Liver (tissue), 9 donors: ENCODE results near the gene EVC. TPM values are rescaled to one million over a fixed set of nuclear protein-coding genes. Genes with fewer than 3 reads are reported as not detected.

Experiments
- DNase-seq: peaks from one replicate; pipeline ENCODE4 v3.0.0-alpha.2; 2017; ENCODE audit warnings: low spot score
- H3K27ac ChIP-seq, 2 donors: one replicate each; pipeline ENCODE4 v1.7.0; 2013; ENCODE audit warnings: inconsistent platforms in 2 of 2, low read length in 2 of 2, control low read depth in 1 of 2, low read depth in 1 of 2, mild to moderate bottlenecking in 1 of 2
- H3K27me3 ChIP-seq, 4 donors: one replicate each; pipeline versions ENCODE4 v1.6.1 to v1.7.0; 2013; ENCODE audit warnings: low read length in 3 of 4, inconsistent platforms in 1 of 4, mild to moderate bottlenecking in 1 of 4, moderate library complexity in 1 of 4; ENCODE audit not compliant: control insufficient read depth in 4 of 4, insufficient read depth in 4 of 4
- H3K36me3 ChIP-seq, 4 donors: one replicate each; pipeline versions ENCODE4 v1.6.1 to v1.7.0; 2013; ENCODE audit warnings: low read length in 3 of 4, mild to moderate bottlenecking in 3 of 4, low read depth in 1 of 4, moderate library complexity in 1 of 4; ENCODE audit not compliant: control insufficient read depth in 4 of 4, insufficient read depth in 3 of 4
- H3K4me1 ChIP-seq, 4 donors: one replicate each; pipeline versions ENCODE4 v1.6.1 to v1.7.0; 2013; ENCODE audit warnings: low read length in 3 of 4, mild to moderate bottlenecking in 3 of 4, moderate library complexity in 1 of 4; ENCODE audit not compliant: control insufficient read depth in 4 of 4, insufficient read depth in 4 of 4
- H3K4me3 ChIP-seq, 3 donors: one replicate each; pipeline versions ENCODE4 v1.6.1 to v1.7.0; 2013; ENCODE audit warnings: low read length in 3 of 3, control low read depth in 1 of 3, low read depth in 1 of 3, mild to moderate bottlenecking in 1 of 3
- H3K9ac ChIP-seq, 2 donors: one replicate each; pipeline ENCODE4 v1.7.0; 2013; ENCODE audit warnings: low read length in 2 of 2, mild to moderate bottlenecking in 2 of 2, moderate library complexity in 2 of 2, control low read depth in 1 of 2, low read depth in 1 of 2
- H3K9me3 ChIP-seq, 4 donors: one replicate each; pipeline versions ENCODE4 v1.6.1 to v1.7.0; 2013; ENCODE audit warnings: low read length in 3 of 4; ENCODE audit not compliant: control insufficient read depth in 4 of 4
- EGR1 ChIP-seq, 2 donors: IDR thresholded peaks; 2 replicates each; pipeline ENCODE4 v1.6.1; 2016 to 2018; ENCODE audit warnings: antibody characterized with exemption in 2 of 2, low read depth in 2 of 2
- FOXA1 ChIP-seq: IDR thresholded peaks from 2 replicates; pipeline ENCODE4 v1.6.1; 2016; ENCODE audit warnings: antibody characterized with exemption
- FOXA2 ChIP-seq: IDR thresholded peaks from 2 replicates; pipeline ENCODE4 v1.6.1; 2016; ENCODE audit warnings: antibody characterized with exemption
- GABPA ChIP-seq, 2 donors: IDR thresholded peaks in 1 of 2; conservative IDR thresholded peaks in 1 of 2; 2 replicates each; pipeline ENCODE4 v1.6.1; 2016; ENCODE audit warnings: antibody characterized with exemption in 2 of 2, mild to moderate bottlenecking in 1 of 2, moderate library complexity in 1 of 2
- HNF4A ChIP-seq, 2 donors: conservative IDR thresholded peaks; 2 replicates each; pipeline ENCODE4 v1.6.1; 2016; ENCODE audit warnings: antibody characterized with exemption in 2 of 2, mild to moderate bottlenecking in 2 of 2
- JUND ChIP-seq, 2 donors: IDR thresholded peaks; 2 replicates each; pipeline ENCODE4 v1.6.1; 2016; ENCODE audit warnings: antibody characterized with exemption in 2 of 2
- MAX ChIP-seq: IDR thresholded peaks from 2 replicates; pipeline ENCODE4 v1.6.1; 2016; ENCODE audit warnings: antibody characterized with exemption
- NR2F2 ChIP-seq: IDR thresholded peaks from 2 replicates; pipeline ENCODE4 v1.6.1; 2016; ENCODE audit warnings: antibody characterized with exemption
- RAD21 ChIP-seq, 2 donors: IDR thresholded peaks; 2 replicates each; pipeline ENCODE4 v1.6.1; 2016; ENCODE audit warnings: antibody characterized with exemption in 2 of 2, mild to moderate bottlenecking in 2 of 2
- REST ChIP-seq: IDR thresholded peaks from 2 replicates; pipeline ENCODE4 v1.6.1; 2016; ENCODE audit warnings: antibody characterized with exemption, mild to moderate bottlenecking
- RXRA ChIP-seq, 2 donors: IDR thresholded peaks; 2 replicates each; pipeline ENCODE4 v1.6.1; 2017 to 2018; ENCODE audit warnings: antibody characterized with exemption in 2 of 2, mild to moderate bottlenecking in 1 of 2
- SP1 ChIP-seq: IDR thresholded peaks from 2 replicates; pipeline ENCODE4 v1.6.1; 2018; ENCODE audit warnings: antibody characterized with exemption, mild to moderate bottlenecking
- TAF1 ChIP-seq: conservative IDR thresholded peaks from 2 replicates; pipeline ENCODE4 v1.6.1; 2016; ENCODE audit warnings: antibody characterized with exemption, mild to moderate bottlenecking
- YY1 ChIP-seq: IDR thresholded peaks from 2 replicates; pipeline ENCODE4 v1.6.1; 2016; ENCODE audit warnings: antibody characterized with exemption, mild to moderate bottlenecking
- ZBTB33 ChIP-seq: IDR thresholded peaks from 2 replicates; pipeline ENCODE4 v1.6.1; 2016; ENCODE audit warnings: antibody characterized with exemption
- WGBS: extraction: QIAGEN DNeasy Blood & Tissue Kit; methylation state at CpG from one replicate; pipeline ENCODE4 v1.1.7; 2013; 5-methylcytosine and 5-hydroxymethylcytosine counted together
- polyA plus RNA-seq, 2 donors: library from polyadenylated mRNA; stranded (reverse) in 1 of 2; unstranded in 1 of 2; fragments of 200-250 nt in 1 of 2; fragments of >200 nt in 1 of 2; fragmentation: Nextera tagmentation in 1 of 2; extraction: Ambion mirVana in 1 of 2; gene quantifications; one replicate each; pipeline versions ENCODE4 v1.2.1 to v1.2.3, GENCODE V29; 2013 to 2015
- total RNA-seq, 2 donors: library from RNA; depleted of rRNA; stranded (reverse); fragments of >200 nt; gene quantifications; one replicate each; pipeline ENCODE4 v1.2.3, GENCODE V29; 2014
- TF ChIP-seq, protein P1 (sequence below): fragments of 150-350 bp; IDR thresholded peaks from 2 replicates; pipeline ENCODE4 v1.5.1; 2017; ENCODE audit warnings: improper control_type of control experiment, low read depth, low read length; ENCODE audit not compliant: missing input control
- donor health status: healthy.
- donor health status: healthy.
- donor health status: healthy.
- donor health status: healthy.
- donor health status: healthy.

Gene EVC
- total and polyA plus RNA-seq, 4 donors = 0.76 to 10.9 (median 3.2) TPM

DNA sequence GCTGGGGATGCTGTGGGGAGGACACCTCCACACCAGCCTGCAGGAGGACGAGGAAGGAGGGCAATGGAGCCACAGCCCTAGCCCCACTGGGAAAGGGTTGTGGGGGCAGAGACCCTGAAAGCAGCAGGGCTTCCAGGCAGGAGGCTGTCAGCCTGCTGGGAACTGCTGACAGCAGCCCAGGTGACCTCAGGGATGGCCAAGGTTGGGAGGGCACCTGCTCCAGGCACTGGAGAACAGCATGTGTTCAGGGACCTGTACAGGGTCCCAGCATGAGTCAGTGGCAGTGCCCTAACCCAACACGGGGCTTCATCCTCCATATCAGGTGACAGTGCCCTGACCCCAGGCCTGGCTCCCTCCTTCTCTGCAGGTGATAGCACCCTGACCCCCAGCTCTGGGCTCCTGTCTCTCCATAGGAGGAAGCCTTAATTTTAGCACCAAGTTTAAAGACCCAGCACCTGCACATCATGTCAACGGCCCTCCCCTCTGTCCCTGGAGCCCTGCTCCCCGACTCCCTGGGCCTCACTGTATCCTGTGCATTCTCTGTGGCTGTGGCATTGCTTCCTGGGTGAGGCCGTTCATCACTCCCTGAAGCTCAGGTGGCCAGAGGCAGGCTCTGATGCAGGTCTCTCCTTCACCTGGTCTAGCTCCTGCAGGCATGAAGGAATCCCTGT, 115.6 kb downstream of the EVC start:
- no peaks in the 10 kb centered on the region for H3K36me3 ChIP-seq
- no peak overlapping the region for H3K9ac ChIP-seq
- no peaks in the 10 kb centered on the region for H3K4me1 ChIP-seq
- no peak for DNase-seq
- 65% methylated on average over 5 of the region's 5 CpGs for WGBS
- H3K27ac ChIP-seq = no peak overlapping the region
- TF ChIP-seq EGR1 (IDR thresholded peaks at IDR 0.05; ENCODE audit: low read depth in 2 of 2) (no peak), SP1 (no peak), TAF1 (no peak), GABPA (IDR thresholded peaks at IDR 0.05 in 1 of 2, conservative IDR thresholded peaks at IDR 0.05 in 1 of 2) (no peak), HNF4A (conservative IDR thresholded peaks at IDR 0.05) (no peak), MAX (no peak), REST (no peak), YY1 (no peak), JUND (IDR thresholded peaks at IDR 0.05) (no peak), RAD21 (IDR thresholded peaks at IDR 0.05) (no peak), NR2F2 (no peak), RXRA (IDR thresholded peaks at IDR 0.05) (no peak), ZBTB33 (no peak), FOXA2 (no peak), FOXA1 (no peak)
- TF ChIP-seq, protein P1, sequence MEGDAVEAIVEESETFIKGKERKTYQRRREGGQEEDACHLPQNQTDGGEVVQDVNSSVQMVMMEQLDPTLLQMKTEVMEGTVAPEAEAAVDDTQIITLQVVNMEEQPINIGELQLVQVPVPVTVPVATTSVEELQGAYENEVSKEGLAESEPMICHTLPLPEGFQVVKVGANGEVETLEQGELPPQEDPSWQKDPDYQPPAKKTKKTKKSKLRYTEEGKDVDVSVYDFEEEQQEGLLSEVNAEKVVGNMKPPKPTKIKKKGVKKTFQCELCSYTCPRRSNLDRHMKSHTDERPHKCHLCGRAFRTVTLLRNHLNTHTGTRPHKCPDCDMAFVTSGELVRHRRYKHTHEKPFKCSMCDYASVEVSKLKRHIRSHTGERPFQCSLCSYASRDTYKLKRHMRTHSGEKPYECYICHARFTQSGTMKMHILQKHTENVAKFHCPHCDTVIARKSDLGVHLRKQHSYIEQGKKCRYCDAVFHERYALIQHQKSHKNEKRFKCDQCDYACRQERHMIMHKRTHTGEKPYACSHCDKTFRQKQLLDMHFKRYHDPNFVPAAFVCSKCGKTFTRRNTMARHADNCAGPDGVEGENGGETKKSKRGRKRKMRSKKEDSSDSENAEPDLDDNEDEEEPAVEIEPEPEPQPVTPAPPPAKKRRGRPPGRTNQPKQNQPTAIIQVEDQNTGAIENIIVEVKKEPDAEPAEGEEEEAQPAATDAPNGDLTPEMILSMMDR = no peak
- H3K9me3 ChIP-seq = no peaks in the 10 kb centered on the region
- no peaks in the 10 kb centered on the region for H3K27me3 ChIP-seq
- H3K4me3 ChIP-seq = no peak overlapping the region
